Stomach (tissue), 9 donors: ENCODE data around the gene IRF3. TPM values are rescaled to one million over a fixed set of nuclear protein-coding genes. Genes with fewer than 3 reads are reported as not detected.
A peak's percentile ranks its signal among the peaks of the same experiment; 100 is the strongest.

ENCODE experiments used
- DNase-seq, 2 donors: peaks; one replicate each; pipeline versions ENCODE4 v3.0.0 to v3.0.0-alpha.2; 2013 to 2019
- H3K27ac ChIP-seq, 5 donors: fragments of 200-600 bp in 4 of 5; sonication (generic) in 4 of 5; one replicate each; pipeline ENCODE4 v1.5.1; 2013 to 2019; ENCODE audit warnings: mild to moderate bottlenecking in 1 of 5, moderate library complexity in 1 of 5
- H3K27me3 ChIP-seq, 3 donors: fragments of 200-600 bp; sonication (generic); one replicate each; pipeline ENCODE4 v1.5.1; 2017 to 2019; ENCODE audit warnings: mixed run types in 1 of 3
- H3K36me3 ChIP-seq, 4 donors: fragments of 200-600 bp; sonication (generic); 1 replicate in 3 of 4; 2 replicates in 1 of 4; pipeline ENCODE4 v1.5.1; 2016 to 2019
- H3K4me1 ChIP-seq, 4 donors: fragments of 200-600 bp; sonication (generic); one replicate each; pipeline ENCODE4 v1.5.1; 2016 to 2019
- H3K4me3 ChIP-seq, 4 donors: fragments of 200-600 bp; sonication (generic) in 3 of 4; one replicate each; pipeline ENCODE4 v1.5.1; 2016 to 2019; ENCODE audit warnings: mild to moderate bottlenecking in 1 of 4
- H3K9me3 ChIP-seq, 4 donors: fragments of 200-600 bp; sonication (generic); one replicate each; pipeline ENCODE4 v1.5.1; 2016 to 2019
- CTCF ChIP-seq, 7 experiments: fragments of 450-650 bp in 4 of 7; fragments of 200-600 bp in 3 of 7; sonication (generic) in 3 of 7; IDR thresholded peaks; one replicate each; pipeline ENCODE4 v1.5.1; 2016 to 2019; ENCODE audit warnings: antibody characterized with exemption in 7 of 7, control low read depth in 2 of 7, mild to moderate bottlenecking in 1 of 7
- EP300 ChIP-seq: sonication (generic); formaldehyde crosslinking; IDR thresholded peaks from one replicate; pipeline ENCODE4 v1.6.1; 2017; ENCODE audit warnings: antibody characterized with exemption
- POLR2A ChIP-seq, 4 donors: fragments of 450-650 bp; IDR thresholded peaks; one replicate each; pipeline ENCODE4 v1.6.1; 2016; ENCODE audit warnings: antibody characterized with exemption in 4 of 4, control low read depth in 2 of 4, mild to moderate bottlenecking in 1 of 4, moderate library complexity in 1 of 4
- POLR2AphosphoS5 ChIP-seq, 3 donors: sonication (generic); formaldehyde crosslinking; IDR thresholded peaks; one replicate each; pipeline ENCODE4 v1.6.1; 2016; ENCODE audit warnings: antibody characterized with exemption in 3 of 3
- WGBS, 5 donors: extraction: QIAGEN DNeasy Blood & Tissue Kit in 3 of 5; methylation state at CpG; one replicate each; pipeline versions ENCODE4 v1.1.5 to v1.1.7; 2013 to 2018; 5-methylcytosine and 5-hydroxymethylcytosine counted together
- intact Hi-C: fragments of 100-400 bp; cut with DNase I; formaldehyde crosslinking; loops from one replicate; pipeline ENCODE4 v1.15.1; 2023; ENCODE audit warnings: low total_unique reads
- polyA plus RNA-seq, 3 donors: library from polyadenylated mRNA; stranded (reverse); fragments of 200-250 nt; gene quantifications; one replicate each; pipeline ENCODE4 v1.2.3, GENCODE V29; 2013
- total RNA-seq, 5 donors: library from RNA; depleted of rRNA; stranded (reverse); fragments of >200 nt; gene quantifications; one replicate each; pipeline versions ENCODE4 v1.1.0 to v1.2.3, GENCODE V29; 2014 to 2016
- donor health status: healthy with polysubstance abuse.
- donor health status: Bipolar disorder and iron deficiency.
- donor health status: healthy.

The IRF3 gene
- total and polyA plus RNA-seq, 8 donors = 28.3 to 380 (median 108) TPM

GRCh38 chr19:49672131-49672919 is 6.7 kb upstream of the IRF3 start:
- Histone ChIP-seq H3K36me3 (peaks cover 0 to 25% (median 14%) of the 10 kb centered on the region in 4 donors), H3K4me1 (peaks cover 9 to 27% (median 21%) of the 10 kb centered on the region in 4 donors), H3K4me3 (no peak overlapping the region), H3K27me3 (no peaks in the 10 kb centered on the region), H3K9me3 (no peaks in the 10 kb centered on the region), H3K27ac (peak overlapping the region; percentile 21 to 77 (median 56))
- WGBS, 5 donors = 20 to 32% (median 24%) methylated on average over 22 to 28 of the region's 28 CpGs
- intact Hi-C loops = no loop called here
- peak; percentile 81 to 90 for DNase-seq
- no peak for TF ChIP-seq EP300
- TF ChIP-seq CTCF (IDR thresholded peaks at IDR 0.05) = peak in 5 of 7 experiments; percentile 86 to 92 (median 90)
- TF ChIP-seq POLR2AphosphoS5 (IDR thresholded peaks at IDR 0.05) = peak in 1 of 3 donors; percentile 46
- no peak for TF ChIP-seq POLR2A (IDR thresholded peaks at IDR 0.05)

GRCh38 chr19:49669516-49669915 is 3.9 kb upstream of the IRF3 start:
- Histone ChIP-seq H3K4me3 (no peak overlapping the region), H3K27me3 (no peaks in the 10 kb centered on the region), H3K27ac (no peak overlapping the region), H3K36me3 (peaks cover 0 to 26% (median 14%) of the 10 kb centered on the region in 4 donors), H3K4me1 (peaks cover 12 to 28% (median 27%) of the 10 kb centered on the region in 4 donors), H3K9me3 (no peaks in the 10 kb centered on the region)
- WGBS, 5 donors = 81 to 95% (median 91%) methylated on average over 3 of the region's 3 CpGs
- no peak for TF ChIP-seq CTCF (IDR thresholded peaks at IDR 0.05)
- no peak for TF ChIP-seq POLR2AphosphoS5 (IDR thresholded peaks at IDR 0.05)
- no peak for TF ChIP-seq EP300
- no peak for TF ChIP-seq POLR2A (IDR thresholded peaks at IDR 0.05)
- intact Hi-C loops = no loop called here
- no peak for DNase-seq

GRCh38 chr19:49667473-49667872 is 1.8 kb upstream of the IRF3 start:
- Histone ChIP-seq H3K27ac (no peak overlapping the region), H3K4me1 (peaks cover 25 to 42% (median 40%) of the 10 kb centered on the region in 4 donors), H3K4me3 (no peak overlapping the region), H3K9me3 (no peaks in the 10 kb centered on the region), H3K36me3 (peaks cover 6 to 34% (median 23%) of the 10 kb centered on the region in 4 donors), H3K27me3 (no peaks in the 10 kb centered on the region)
- no peak for DNase-seq
- 78 to 96% (median 91%) methylated on average over 2 of the region's 2 CpGs for WGBS, 5 donors
- intact Hi-C loops = no loop called here
- TF ChIP-seq EP300 (no peak), POLR2A (IDR thresholded peaks at IDR 0.05) (no peak), POLR2AphosphoS5 (IDR thresholded peaks at IDR 0.05) (no peak), CTCF (IDR thresholded peaks at IDR 0.05) (no peak)

GRCh38 chr19:49666120-49666444 is 425 bp upstream of the IRF3 start:
- DNase-seq = no peak
- H3K4me1 ChIP-seq = peaks cover 22 to 36% (median 31%) of the 10 kb centered on the region in 4 donors
- TF ChIP-seq POLR2A (IDR thresholded peaks at IDR 0.05) (no peak), POLR2AphosphoS5 (IDR thresholded peaks at IDR 0.05) (no peak), CTCF (IDR thresholded peaks at IDR 0.05) (no peak), EP300 (no peak)
- WGBS, 5 donors = 0 to 10% (median 1%) methylated on average over 8 to 9 of the region's 9 CpGs
- H3K36me3 ChIP-seq = peaks cover 20 to 48% (median 37%) of the 10 kb centered on the region in 4 donors
- H3K4me3 ChIP-seq = peak overlapping the region; percentile 69 to 88 (median 82)
- H3K9me3 ChIP-seq = no peaks in the 10 kb centered on the region
- H3K27ac ChIP-seq = peak overlapping the region; percentile 15 to 96 (median 92)
- intact Hi-C loops = no loop called here
- no peaks in the 10 kb centered on the region for H3K27me3 ChIP-seq
